Gastroesophageal sphincter (tissue), 3 donors: ENCODE measurements around the gene ZSWIM9.

ENCODE experiments used
- EP300 ChIP-seq: sonication (generic); formaldehyde crosslinking; IDR thresholded peaks from one replicate; pipeline ENCODE4 v1.6.1; 2017; ENCODE audit warnings: antibody characterized with exemption, mild to moderate bottlenecking
- POLR2A ChIP-seq, 2 donors: fragments of 450-650 bp; IDR thresholded peaks; one replicate each; pipeline ENCODE4 v1.6.1; 2017; ENCODE audit warnings: antibody characterized with exemption in 2 of 2, mild to moderate bottlenecking in 2 of 2, moderate library complexity in 1 of 2
- POLR2AphosphoS5 ChIP-seq: sonication (generic); formaldehyde crosslinking; IDR thresholded peaks from one replicate; pipeline ENCODE4 v1.6.1; 2017; ENCODE audit warnings: antibody characterized with exemption
- TF ChIP-seq, protein P1 (sequence below), 4 experiments: fragments of 200-600 bp in 2 of 4; fragments of 450-650 bp in 2 of 4; sonication (generic) in 1 of 4; IDR thresholded peaks; one replicate each; pipeline ENCODE4 v1.5.1; 2017 to 2019; ENCODE audit warnings: antibody characterized with exemption in 4 of 4, mild to moderate bottlenecking in 2 of 4, moderate library complexity in 2 of 4

DNA sequence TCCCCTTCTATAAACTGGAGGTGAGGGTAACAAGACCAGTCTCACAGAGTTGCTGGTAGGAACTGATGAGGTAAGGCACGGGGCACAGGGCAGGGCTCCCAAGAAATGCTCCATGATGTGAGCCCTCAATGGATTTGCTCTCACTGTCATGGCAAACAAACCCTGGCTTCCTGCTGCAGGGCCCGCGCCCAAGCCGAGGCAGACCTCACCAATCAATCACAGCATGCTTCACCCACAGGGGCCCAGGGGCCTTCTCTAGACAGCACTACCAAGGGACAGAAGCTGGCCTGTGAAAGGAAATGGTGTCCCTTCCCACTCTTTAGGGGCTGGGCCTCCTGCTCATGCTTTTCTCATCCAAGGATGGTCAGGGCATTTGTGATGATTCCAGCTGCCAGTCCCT is 33.9 kb upstream of the ZSWIM9 start:
- TF ChIP-seq, protein P1, sequence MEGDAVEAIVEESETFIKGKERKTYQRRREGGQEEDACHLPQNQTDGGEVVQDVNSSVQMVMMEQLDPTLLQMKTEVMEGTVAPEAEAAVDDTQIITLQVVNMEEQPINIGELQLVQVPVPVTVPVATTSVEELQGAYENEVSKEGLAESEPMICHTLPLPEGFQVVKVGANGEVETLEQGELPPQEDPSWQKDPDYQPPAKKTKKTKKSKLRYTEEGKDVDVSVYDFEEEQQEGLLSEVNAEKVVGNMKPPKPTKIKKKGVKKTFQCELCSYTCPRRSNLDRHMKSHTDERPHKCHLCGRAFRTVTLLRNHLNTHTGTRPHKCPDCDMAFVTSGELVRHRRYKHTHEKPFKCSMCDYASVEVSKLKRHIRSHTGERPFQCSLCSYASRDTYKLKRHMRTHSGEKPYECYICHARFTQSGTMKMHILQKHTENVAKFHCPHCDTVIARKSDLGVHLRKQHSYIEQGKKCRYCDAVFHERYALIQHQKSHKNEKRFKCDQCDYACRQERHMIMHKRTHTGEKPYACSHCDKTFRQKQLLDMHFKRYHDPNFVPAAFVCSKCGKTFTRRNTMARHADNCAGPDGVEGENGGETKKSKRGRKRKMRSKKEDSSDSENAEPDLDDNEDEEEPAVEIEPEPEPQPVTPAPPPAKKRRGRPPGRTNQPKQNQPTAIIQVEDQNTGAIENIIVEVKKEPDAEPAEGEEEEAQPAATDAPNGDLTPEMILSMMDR (IDR thresholded peaks at IDR 0.05) = no peak
- TF ChIP-seq POLR2A (IDR thresholded peaks at IDR 0.05) = no peak
- TF ChIP-seq EP300 = no peak
- no peak for TF ChIP-seq POLR2AphosphoS5
